Chondrocyte (in vitro differentiated cells): ENCODE results near the gene ATMIN. TPM values are rescaled to one million over a fixed set of nuclear protein-coding genes. Genes with fewer than 3 reads are reported as not detected.

ENCODE experiments used
- DNase-seq: peaks from one replicate; pipeline ENCODE4 v3.0.0; 2021; ENCODE audit warnings: mixed read lengths, low spot score
- H3K27ac Mint-ChIP-seq: one replicate; pipeline ENCODE4 v1.8.0; 2021; ENCODE audit warnings: mild to moderate bottlenecking, moderate library complexity, mixed read lengths; ENCODE audit not compliant: unreplicated experiment
- H3K27me3 Mint-ChIP-seq: 2 replicates; pipeline ENCODE4 v1.8.0; 2021; ENCODE audit warnings: low read depth, mixed read lengths
- H3K36me3 Mint-ChIP-seq: 2 replicates; pipeline ENCODE4 v1.8.0; 2021; ENCODE audit warnings: low read depth, mixed read lengths
- H3K4me1 Mint-ChIP-seq: 2 replicates; pipeline ENCODE4 v1.8.0; 2021; ENCODE audit warnings: low read depth, mild to moderate bottlenecking, mixed read lengths
- H3K4me3 Mint-ChIP-seq: one replicate; pipeline ENCODE4 v1.8.0; 2021; ENCODE audit warnings: mild to moderate bottlenecking, moderate library complexity, mixed read lengths; ENCODE audit not compliant: unreplicated experiment
- H3K9me3 Mint-ChIP-seq: 2 replicates; pipeline ENCODE4 v1.8.0; 2021; ENCODE audit warnings: low read depth, mixed read lengths
- CTCF ChIP-seq: fragments of 200-600 bp; sonication (generic); IDR thresholded peaks from 2 replicates; pipeline ENCODE4 v1.5.0; 2021; ENCODE audit warnings: antibody characterized with exemption, mild to moderate bottlenecking, moderate library complexity
- total RNA-seq: library from RNA; stranded (reverse); gene quantifications from 3 replicates; pipeline ENCODE4 v1.2.1, GENCODE V29; 2021

The ATMIN gene
- total RNA-seq, 1 donor from 2014 or later, result 34.5 TPM

- H3K4me3 Mint-ChIP-seq, result no peak overlapping the region
- peaks cover 35% of the 10 kb centered on the region for H3K4me1 Mint-ChIP-seq
- H3K27me3 Mint-ChIP-seq, result no peaks in the 10 kb centered on the region
- no peak for TF ChIP-seq CTCF
- peak overlapping the region; percentile 39 for H3K27ac Mint-ChIP-seq
- H3K9me3 Mint-ChIP-seq, result no peaks in the 10 kb centered on the region
- H3K36me3 Mint-ChIP-seq, result peaks cover 36% of the 10 kb centered on the region
- DNase-seq, result no peak
Observed at GRCh38 chr16:81040131-81040530, 4.5 kb downstream of the ATMIN start.

- peaks cover 31% of the 10 kb centered on the region for H3K4me1 Mint-ChIP-seq
- H3K27me3 Mint-ChIP-seq, result no peaks in the 10 kb centered on the region
- DNase-seq, result no peak
- no peak overlapping the region for H3K27ac Mint-ChIP-seq
- no peak for TF ChIP-seq CTCF
- no peaks in the 10 kb centered on the region for H3K9me3 Mint-ChIP-seq
- H3K4me3 Mint-ChIP-seq, result no peak overlapping the region
- peaks cover 39% of the 10 kb centered on the region for H3K36me3 Mint-ChIP-seq
Observed at GRCh38 chr16:81040842-81041241, 5.2 kb downstream of the ATMIN start.

- DNase-seq, result no peak
- Mint-ChIP-seq H3K9me3 (no peaks in the 10 kb centered on the region), H3K4me3 (no peak overlapping the region), H3K4me1 (peaks cover 29% of the 10 kb centered on the region), H3K27ac (peak overlapping the region; percentile 57), H3K27me3 (no peaks in the 10 kb centered on the region), H3K36me3 (peaks cover 39% of the 10 kb centered on the region)
- no peak for TF ChIP-seq CTCF
Observed at GRCh38 chr16:81041696-81042095, 6.1 kb downstream of the ATMIN start.

- Mint-ChIP-seq H3K36me3 (peaks cover 39% of the 10 kb centered on the region), H3K9me3 (no peaks in the 10 kb centered on the region), H3K27ac (no peak overlapping the region), H3K4me3 (no peak overlapping the region), H3K4me1 (peaks cover 18% of the 10 kb centered on the region), H3K27me3 (no peaks in the 10 kb centered on the region)
- DNase-seq, result no peak
- no peak for TF ChIP-seq CTCF
Observed at GRCh38 chr16:81042821-81043220, 7.2 kb downstream of the ATMIN start.

- Mint-ChIP-seq H3K27ac (no peak overlapping the region), H3K36me3 (peaks cover 11% of the 10 kb centered on the region), H3K4me3 (no peak overlapping the region), H3K27me3 (no peaks in the 10 kb centered on the region), H3K9me3 (peaks cover 19% of the 10 kb centered on the region), H3K4me1 (no peaks in the 10 kb centered on the region)
- TF ChIP-seq CTCF, result no peak
- no peak for DNase-seq
Observed at GRCh38 chr16:81053761-81054160, 18.1 kb downstream of the ATMIN start.
